Measurements from ENCODE around the gene NT5DC1.
"Not testable (repeated sequence)": the region's sequence is repeated elsewhere in the genome, so short reads cannot be mapped to it uniquely, and the experiment has no call there.

Gene NT5DC1

GRCh38 chr6:116088946-116089345 is 11.7 kb upstream of the NT5DC1 start:
- DNase-seq (ENCODE audit: low read depth in 1 of 2, low spot score in 1 of 2), result no peak

GRCh38 chr6:116090251-116090650 is 10.4 kb upstream of the NT5DC1 start:
- no peak for DNase-seq (ENCODE audit: low read depth in 1 of 2, low spot score in 1 of 2)

- no peak for DNase-seq (ENCODE audit: low read depth in 1 of 2, low spot score in 1 of 2)
Observed at GRCh38 chr6:116094041-116094440, 6.6 kb upstream of the NT5DC1 start.

- DNase-seq (ENCODE audit: low read depth in 1 of 2, low spot score in 1 of 2), result not testable (repeated sequence)
Observed at GRCh38 chr6:116096048-116096759, 4.4 kb upstream of the NT5DC1 start.

- DNase-seq (ENCODE audit: low read depth in 1 of 2, low spot score in 1 of 2), result no peak
Observed at GRCh38 chr6:116096979-116097816, 3.5 kb upstream of the NT5DC1 start.

GRCh38 chr6:116099036-116099435 is 1.6 kb upstream of the NT5DC1 start:
- no peak for DNase-seq (ENCODE audit: low read depth in 1 of 2, low spot score in 1 of 2)

GRCh38 chr6:116101302-116101718 is 657 bp downstream of the NT5DC1 start:
- peak in 1 of 2 donors; percentile 46 for DNase-seq (ENCODE audit: low read depth in 1 of 2, low spot score in 1 of 2)

- DNase-seq (ENCODE audit: low read depth in 1 of 2, low spot score in 1 of 2), result no peak
Observed at GRCh38 chr6:116101790-116102189, 1.1 kb downstream of the NT5DC1 start.

- DNase-seq (ENCODE audit: low read depth in 1 of 2, low spot score in 1 of 2), result no peak
Observed at GRCh38 chr6:116102873-116103272, 2.2 kb downstream of the NT5DC1 start.

GRCh38 chr6:116104636-116105035 is 4.0 kb downstream of the NT5DC1 start:
- no peak for DNase-seq (ENCODE audit: low read depth in 1 of 2, low spot score in 1 of 2)

- no peak for DNase-seq (ENCODE audit: low read depth in 1 of 2, low spot score in 1 of 2)
Observed at GRCh38 chr6:116105247-116105646, 4.6 kb downstream of the NT5DC1 start.

- DNase-seq (ENCODE audit: low read depth in 1 of 2, low spot score in 1 of 2), result no peak
Observed at GRCh38 chr6:116106146-116106545, 5.5 kb downstream of the NT5DC1 start.

GRCh38 chr6:116108836-116109235 is 8.2 kb downstream of the NT5DC1 start:
- DNase-seq (ENCODE audit: low read depth in 1 of 2, low spot score in 1 of 2), result no peak

- DNase-seq (ENCODE audit: low read depth in 1 of 2, low spot score in 1 of 2), result no peak
Observed at GRCh38 chr6:116111552-116112528, 11.2 kb downstream of the NT5DC1 start.

- no peak for DNase-seq (ENCODE audit: low read depth in 1 of 2, low spot score in 1 of 2)
Observed at GRCh38 chr6:116113386-116113785, 12.7 kb downstream of the NT5DC1 start.

- DNase-seq (ENCODE audit: low read depth in 1 of 2, low spot score in 1 of 2), result no peak
Observed at GRCh38 chr6:116115781-116116180, 15.1 kb downstream of the NT5DC1 start.

- DNase-seq (ENCODE audit: low read depth in 1 of 2, low spot score in 1 of 2), result no peak
Observed at GRCh38 chr6:116118608-116119007, 18.0 kb downstream of the NT5DC1 start.

- DNase-seq (ENCODE audit: low read depth in 1 of 2, low spot score in 1 of 2), result no peak
Observed at GRCh38 chr6:116120430-116120829, 19.8 kb downstream of the NT5DC1 start.

GRCh38 chr6:116126032-116126431 is 25.4 kb downstream of the NT5DC1 start, which contains the start of gene COL10A1:
Gene COL10A1, minus strand, starts transcription at chr6:116126132. Its CDS starts 640 bp downstream, at chr6:116125492.
- DNase-seq (ENCODE audit: low read depth in 1 of 2, low spot score in 1 of 2), result no peak

GRCh38 chr6:116127771-116128493 is 27.3 kb downstream of the NT5DC1 start:
- no peak for DNase-seq (ENCODE audit: low read depth in 1 of 2, low spot score in 1 of 2)
